PC-9 (cell line): ENCODE measurements around the gene ZNF660. TPM values are rescaled to one million over a fixed set of nuclear protein-coding genes. Genes with fewer than 3 reads are reported as not detected.

Experiments used
- BruUV-seq: library from RNA; stranded (reverse); fragments of 400-500 nt; replicated peaks from 2 replicates; lab custom pipeline; 2021; lab: Mats Ljungman, UMichigan
- CTCF ChIA-PET: fragments of 300-600 bp; sonication (Branson Sonifier 250); formaldehyde crosslinking; loops from one replicate; lab custom pipeline; 2022; ENCODE audit warnings: antibody characterized with exemption; lab: Charles Lee
- POLR2A ChIA-PET: fragments of 300-600 bp; sonication (Branson Sonifier 250); formaldehyde crosslinking; loops from one replicate; lab custom pipeline; 2022; ENCODE audit warnings: antibody characterized with exemption; ENCODE audit not compliant: unreplicated experiment; lab: Charles Lee
- DNase-seq, 2 experiments: peaks; one replicate each; pipeline versions ENCODE4 v3.0.0 to v3.0.0-alpha.2; 2015 to 2022; ENCODE audit warnings: mixed read lengths in 1 of 2
- H2AFZ ChIP-seq: fragments of 200-600 bp; sonication (generic); 2 replicates; pipeline ENCODE4 v1.8.1; 2017; ENCODE audit warnings: antibody characterized with exemption
- H3F3A ChIP-seq: fragments of 200-600 bp; sonication (generic); 2 replicates; pipeline ENCODE4 v1.8.1; 2017; ENCODE audit warnings: antibody characterized with exemption, mild to moderate bottlenecking, low read depth; ENCODE audit not compliant: insufficient read depth
- H3K27ac ChIP-seq: fragments of 200-600 bp; sonication (generic); 2 replicates; pipeline ENCODE4 v1.6.1; 2016; ENCODE audit warnings: mixed run types
- H3K27me3 ChIP-seq: fragments of 200-600 bp; sonication (generic); 2 replicates; pipeline ENCODE4 v1.6.1; 2016; ENCODE audit warnings: low read depth, mixed run types; ENCODE audit not compliant: insufficient read depth
- H3K36me3 ChIP-seq: fragments of 200-600 bp; sonication (generic); 2 replicates; pipeline ENCODE4 v1.6.1; 2016; ENCODE audit warnings: low read depth, mixed run types
- H3K4me1 ChIP-seq: fragments of 200-600 bp; sonication (generic); replicated peaks from 2 replicates; pipeline ENCODE4 v1.6.1; 2016; ENCODE audit warnings: mixed run types; ENCODE audit not compliant: insufficient read depth
- H3K4me2 ChIP-seq: fragments of 200-600 bp; sonication (generic); 2 replicates; pipeline ENCODE4 v1.6.1; 2017; ENCODE audit warnings: mixed run types
- H3K4me3 ChIP-seq: fragments of 200-600 bp; sonication (generic); 2 replicates; pipeline ENCODE4 v1.6.1; 2016; ENCODE audit warnings: mixed run types
- H3K79me2 ChIP-seq: fragments of 200-600 bp; sonication (generic); 2 replicates; pipeline ENCODE4 v1.6.1; 2017; ENCODE audit warnings: low read depth, mixed run types
- H3K9me2 ChIP-seq: fragments of 200-600 bp; sonication (generic); 2 replicates; pipeline ENCODE4 v1.8.1; 2017; ENCODE audit warnings: mild to moderate bottlenecking; ENCODE audit not compliant: insufficient read depth
- H3K9me3 ChIP-seq: fragments of 200-600 bp; sonication (generic); 2 replicates; pipeline ENCODE4 v1.8.1; 2016; ENCODE audit warnings: low read depth; ENCODE audit not compliant: insufficient read depth
- H4K20me1 ChIP-seq: fragments of 200-600 bp; sonication (generic); 2 replicates; pipeline ENCODE4 v1.8.1; 2017; ENCODE audit not compliant: insufficient read depth
- CTCF ChIP-seq: fragments of 200-600 bp; sonication (generic); conservative IDR thresholded peaks from 2 replicates; pipeline ENCODE4 v1.6.1; 2017; ENCODE audit warnings: mixed run types, antibody characterized with exemption, mild to moderate bottlenecking, moderate library complexity
- EZH2 ChIP-seq: fragments of 200-600 bp; sonication (generic); IDR thresholded peaks from 2 replicates; pipeline ENCODE4 v1.8.0; 2017; ENCODE audit warnings: antibody characterized with exemption, low read depth
- intact Hi-C: fragments of 100-400 bp; cut with micrococcal nuclease; formaldehyde crosslinking; loops from one replicate; pipeline ENCODE4 v1.10.0; 2022; ENCODE audit not compliant: unreplicated experiment
- total RNA-seq: library from RNA; stranded (reverse); gene quantifications from 2 replicates; pipeline ENCODE4 v1.2.3, GENCODE V29; 2021

ZNF660 gene
- total RNA-seq, 1 experiment from 2014 or later = 1.2 TPM

- no peaks in the 10 kb centered on the region for H3F3A ChIP-seq
- ChIA-PET CTCF (no interaction called here), POLR2A (no interaction called here)
- intact Hi-C loops = no loop called here
- DNase-seq = no peak
- H4K20me1 ChIP-seq = no peaks in the 10 kb centered on the region
- H3K4me3 ChIP-seq = no peak overlapping the region
- H3K27ac ChIP-seq = no peak overlapping the region
- H3K36me3 ChIP-seq = no peaks in the 10 kb centered on the region
- H3K79me2 ChIP-seq = no peaks in the 10 kb centered on the region
- no peak overlapping the region for H2AFZ ChIP-seq
- BruUV-seq = no TSS peak
- H3K9me3 ChIP-seq = no peaks in the 10 kb centered on the region
- TF ChIP-seq CTCF = no peak
- TF ChIP-seq EZH2 = no peak
- H3K27me3 ChIP-seq = peaks cover 13% of the 10 kb centered on the region; the same call in 1 of the 2 replicates
- no peaks in the 10 kb centered on the region for H3K9me2 ChIP-seq
- no peak overlapping the region for H3K4me2 ChIP-seq
- no peaks in the 10 kb centered on the region for H3K4me1 ChIP-seq
Measured at GRCh38 chr3:44561076-44561475, 23.7 kb upstream of the ZNF660 start.

GRCh38 chr3:44562147-44562546 lies 22.6 kb upstream of the ZNF660 start:
- no peak overlapping the region for H3K4me2 ChIP-seq
- H3K27me3 ChIP-seq = peaks cover 4% of the 10 kb centered on the region; the same call in 1 of the 2 replicates
- H3K79me2 ChIP-seq = no peaks in the 10 kb centered on the region
- H3K36me3 ChIP-seq = no peaks in the 10 kb centered on the region
- intact Hi-C loops = no loop called here
- ChIA-PET CTCF (no interaction called here), POLR2A (interaction anchor here (0.7 kb wide), 1 partner anchor 212 kb away, joined by 9 read pairs; no protein-coding TSS in a partner anchor)
- H3F3A ChIP-seq = no peaks in the 10 kb centered on the region
- BruUV-seq = no TSS peak
- TF ChIP-seq CTCF (no peak), EZH2 (no peak)
- DNase-seq = no peak
- H2AFZ ChIP-seq = no peak overlapping the region
- H3K9me3 ChIP-seq = no peaks in the 10 kb centered on the region
- H4K20me1 ChIP-seq = no peaks in the 10 kb centered on the region
- no peaks in the 10 kb centered on the region for H3K4me1 ChIP-seq
- no peak overlapping the region for H3K4me3 ChIP-seq
- H3K9me2 ChIP-seq = no peaks in the 10 kb centered on the region
- H3K27ac ChIP-seq = no peak overlapping the region

- H3K27ac ChIP-seq = no peak overlapping the region
- no peaks in the 10 kb centered on the region for H3K4me1 ChIP-seq
- DNase-seq = no peak
- H3K36me3 ChIP-seq = no peaks in the 10 kb centered on the region
- TF ChIP-seq EZH2 (no peak), CTCF (no peak)
- intact Hi-C loops = no loop called here
- no peaks in the 10 kb centered on the region for H4K20me1 ChIP-seq
- BruUV-seq = no TSS peak
- 0 out of 2 replicates have a peak, but pooled peaks cover 4% of the 10 kb centered on the region for H3K27me3 ChIP-seq
- no peaks in the 10 kb centered on the region for H3K79me2 ChIP-seq
- POLR2A ChIA-PET = interaction anchor here (0.7 kb wide), 1 partner anchor 1162 kb away, joined by 3 read pairs; no protein-coding TSS in a partner anchor
- no peaks in the 10 kb centered on the region for H3K9me3 ChIP-seq
- H3K9me2 ChIP-seq = no peaks in the 10 kb centered on the region
- CTCF ChIA-PET = no interaction called here
- H3K4me2 ChIP-seq = no peak overlapping the region
- no peak overlapping the region for H2AFZ ChIP-seq
- no peaks in the 10 kb centered on the region for H3F3A ChIP-seq
- H3K4me3 ChIP-seq = no peak overlapping the region
Measured at GRCh38 chr3:44568561-44568960, 16.2 kb upstream of the ZNF660 start.
